Astrocyte (in vitro differentiated cells and primary cell): ENCODE results near the gene NTN1. TPM values are rescaled to one million over a fixed set of nuclear protein-coding genes. Genes with fewer than 3 reads are reported as not detected.
"Not testable (repeated sequence)": the region's sequence is repeated elsewhere in the genome, so short reads cannot be mapped to it uniquely, and the experiment has no call there.

Experiments
- DNase-seq: peaks from one replicate; pipeline ENCODE4 v3.0.0-alpha.2; 2010; ENCODE audit warnings: low read depth
- FAIRE-seq: peaks from 2 replicates; lab custom pipeline; 2011; peaks lifted over from hg19 to GRCh38; lab: Jason Lieb, UNC
- H2AFZ ChIP-seq: 2 replicates; pipeline ENCODE4 v1.6.0; 2012; ENCODE audit warnings: low read depth, low read length, inconsistent platforms
- H3K27ac ChIP-seq: 2 replicates; pipeline ENCODE4 v1.5.1; 2011; ENCODE audit warnings: low read depth, low read length, inconsistent platforms
- H3K27me3 ChIP-seq: 2 replicates; pipeline ENCODE4 v1.6.0; 2011; ENCODE audit warnings: low read length, inconsistent platforms; ENCODE audit not compliant: insufficient read depth
- H3K36me3 ChIP-seq: 2 replicates; pipeline ENCODE4 v1.5.1; 2011; ENCODE audit warnings: low read length, inconsistent platforms; ENCODE audit not compliant: insufficient read depth
- H3K4me1 ChIP-seq: 2 replicates; pipeline ENCODE4 v1.5.1; 2011; ENCODE audit warnings: low read length, inconsistent platforms; ENCODE audit not compliant: insufficient read depth
- H3K4me2 ChIP-seq: 2 replicates; pipeline ENCODE4 v1.6.0; 2012; ENCODE audit warnings: low read length, inconsistent platforms
- H3K4me3 ChIP-seq: 2 replicates; pipeline ENCODE4 v1.5.1; 2011; ENCODE audit warnings: low read depth, mild to moderate bottlenecking, low read length, inconsistent platforms; ENCODE audit not compliant: insufficient read depth
- H3K79me2 ChIP-seq: 2 replicates; pipeline ENCODE4 v1.6.0; 2012; ENCODE audit warnings: mild to moderate bottlenecking, low read length, inconsistent platforms; ENCODE audit not compliant: insufficient read depth
- H3K9ac ChIP-seq: 2 replicates; pipeline ENCODE4 v1.6.0; 2012; ENCODE audit warnings: mild to moderate bottlenecking, low read length, inconsistent platforms
- H3K9me3 ChIP-seq: 2 replicates; pipeline ENCODE4 v1.5.1; 2012; ENCODE audit warnings: low read depth, mild to moderate bottlenecking, low read length, inconsistent platforms; ENCODE audit not compliant: insufficient read depth
- H4K20me1 ChIP-seq: 2 replicates; pipeline ENCODE4 v1.6.0; 2012; ENCODE audit warnings: low read length, inconsistent platforms; ENCODE audit not compliant: insufficient read depth
- H3K27ac Mint-ChIP-seq: one replicate; pipeline ENCODE4 v1.8.0; 2021; ENCODE audit warnings: mild to moderate bottlenecking, mixed read lengths; ENCODE audit not compliant: unreplicated experiment
- H3K27me3 Mint-ChIP-seq: one replicate; pipeline ENCODE4 v1.8.0; 2021; ENCODE audit warnings: low read depth, mixed read lengths; ENCODE audit not compliant: unreplicated experiment
- H3K36me3 Mint-ChIP-seq: one replicate; pipeline ENCODE4 v1.8.0; 2021; ENCODE audit warnings: low read depth, mixed read lengths; ENCODE audit not compliant: unreplicated experiment
- H3K4me1 Mint-ChIP-seq: one replicate; pipeline ENCODE4 v1.8.0; 2021; ENCODE audit warnings: low read depth, mixed read lengths; ENCODE audit not compliant: unreplicated experiment
- H3K4me3 Mint-ChIP-seq: one replicate; pipeline ENCODE4 v1.8.0; 2021; ENCODE audit warnings: mild to moderate bottlenecking, moderate library complexity, mixed read lengths; ENCODE audit not compliant: unreplicated experiment
- H3K9me3 Mint-ChIP-seq: one replicate; pipeline ENCODE4 v1.8.0; 2021; ENCODE audit warnings: mild to moderate bottlenecking, mixed read lengths; ENCODE audit not compliant: unreplicated experiment
- CTCF ChIP-seq: IDR thresholded peaks from 2 replicates; pipeline ENCODE4 v1.5.1; 2011; ENCODE audit warnings: low read depth, mild to moderate bottlenecking, inconsistent platforms, low read length, moderate library complexity; ENCODE audit not compliant: insufficient read depth
- EZH2 ChIP-seq: IDR thresholded peaks from 2 replicates; pipeline ENCODE4 v1.6.1; 2012; ENCODE audit warnings: mild to moderate bottlenecking, low read length, inconsistent platforms; ENCODE audit not compliant: insufficient read depth
- total RNA-seq: library from RNA; stranded (reverse); gene quantifications from 2 replicates; pipeline ENCODE4 v1.2.1, GENCODE V29; 2021

NTN1 gene
- total RNA-seq, 1 donor from 2014 or later = 9.8 TPM

- no peaks in the 10 kb centered on the region for H3K4me1 Mint-ChIP-seq
- no peak for DNase-seq
- H3K4me2 ChIP-seq = no peak overlapping the region
- H3K27me3 ChIP-seq = no peaks in the 10 kb centered on the region
- peaks cover 2% of the 10 kb centered on the region for H3K27me3 Mint-ChIP-seq
- H3K36me3 Mint-ChIP-seq = no peaks in the 10 kb centered on the region
- no peak overlapping the region for H3K4me3 ChIP-seq
- no peak overlapping the region for H2AFZ ChIP-seq
- no peak overlapping the region for H3K27ac ChIP-seq
- no peak overlapping the region for H3K27ac Mint-ChIP-seq
- H3K4me1 ChIP-seq = no peaks in the 10 kb centered on the region
- no peak overlapping the region for H3K4me3 Mint-ChIP-seq
- no peak overlapping the region for H3K9ac ChIP-seq
- H3K9me3 Mint-ChIP-seq = peaks cover 8% of the 10 kb centered on the region
- H3K79me2 ChIP-seq = no peaks in the 10 kb centered on the region
- no peaks in the 10 kb centered on the region for H3K36me3 ChIP-seq
- TF ChIP-seq CTCF = no peak
- H3K9me3 ChIP-seq = no peaks in the 10 kb centered on the region
- no peaks in the 10 kb centered on the region for H4K20me1 ChIP-seq
- FAIRE-seq = no peak
Measured at GRCh38 chr17:8976638-8977037, 44.7 kb upstream of the NTN1 start.

GRCh38 chr17:8979715-8980114, 41.6 kb upstream of the NTN1 start:
- Histone ChIP-seq H3K36me3 (no peaks in the 10 kb centered on the region), H4K20me1 (no peaks in the 10 kb centered on the region), H3K4me1 (no peaks in the 10 kb centered on the region), H3K4me3 (no peak overlapping the region), H3K4me2 (no peak overlapping the region), H3K27me3 (no peaks in the 10 kb centered on the region), H3K9me3 (no peaks in the 10 kb centered on the region), H3K27ac (no peak overlapping the region), H3K9ac (no peak overlapping the region), H3K79me2 (no peaks in the 10 kb centered on the region), H2AFZ (no peak overlapping the region)
- FAIRE-seq (no peak), DNase-seq (no peak)
- Mint-ChIP-seq H3K36me3 (no peaks in the 10 kb centered on the region), H3K4me1 (no peaks in the 10 kb centered on the region), H3K27me3 (no peaks in the 10 kb centered on the region), H3K9me3 (peaks cover 2% of the 10 kb centered on the region), H3K4me3 (no peak overlapping the region), H3K27ac (no peak overlapping the region)
- no peak for TF ChIP-seq EZH2
- TF ChIP-seq CTCF = no peak

- Histone ChIP-seq H3K9me3 (no peaks in the 10 kb centered on the region), H4K20me1 (no peaks in the 10 kb centered on the region), H3K27me3 (no peaks in the 10 kb centered on the region), H3K4me3 (no peak overlapping the region), H3K27ac (no peak overlapping the region), H3K79me2 (no peaks in the 10 kb centered on the region), H3K36me3 (no peaks in the 10 kb centered on the region), H3K4me2 (no peak overlapping the region), H3K4me1 (no peaks in the 10 kb centered on the region), H3K9ac (no peak overlapping the region), H2AFZ (no peak overlapping the region)
- peak; percentile 37 for DNase-seq
- H3K4me3 Mint-ChIP-seq = no peak overlapping the region
- no peaks in the 10 kb centered on the region for H3K27me3 Mint-ChIP-seq
- H3K36me3 Mint-ChIP-seq = no peaks in the 10 kb centered on the region
- no peak for FAIRE-seq
- H3K4me1 Mint-ChIP-seq = no peaks in the 10 kb centered on the region
- TF ChIP-seq EZH2 = no peak
- no peak for TF ChIP-seq CTCF
- H3K27ac Mint-ChIP-seq = no peak overlapping the region
- no peaks in the 10 kb centered on the region for H3K9me3 Mint-ChIP-seq
Measured at GRCh38 chr17:8981443-8981842, 39.9 kb upstream of the NTN1 start.

- not testable (repeated sequence) for H3K36me3 ChIP-seq, H3K4me3 ChIP-seq, H3K4me3 Mint-ChIP-seq, H3K27me3 Mint-ChIP-seq, H3K9ac ChIP-seq, H3K27ac Mint-ChIP-seq, H3K9me3 ChIP-seq, H3K79me2 ChIP-seq, H3K4me2 ChIP-seq, H3K9me3 Mint-ChIP-seq, H3K27ac ChIP-seq, H3K4me1 Mint-ChIP-seq, H4K20me1 ChIP-seq, DNase-seq, H3K27me3 ChIP-seq, H3K36me3 Mint-ChIP-seq, H3K4me1 ChIP-seq, H2AFZ ChIP-seq, FAIRE-seq
Measured at GRCh38 chr17:8984225-8984624, 37.1 kb upstream of the NTN1 start.
